ENCODE results near the gene MRI1.
"Not testable (repeated sequence)": the region's sequence is repeated elsewhere in the genome, so short reads cannot be mapped to it uniquely, and the experiment has no call there.

MRI1 gene

DNA sequence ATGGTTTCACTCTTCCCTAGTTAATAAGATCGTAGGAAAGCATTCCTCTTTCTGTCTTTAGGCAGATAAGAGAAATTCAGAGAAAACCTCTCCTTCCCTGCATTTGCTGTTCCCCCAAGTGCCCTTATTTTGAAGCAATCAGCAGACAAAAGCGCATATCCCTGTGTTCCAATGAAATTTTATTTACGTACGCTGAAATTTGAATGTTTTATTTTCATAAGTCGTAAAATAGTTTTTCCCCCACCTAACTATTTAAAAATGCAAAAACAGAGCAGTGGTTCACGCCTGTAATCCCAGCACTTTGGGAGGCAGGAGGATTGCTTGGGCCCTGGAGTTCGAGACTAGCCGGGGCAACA is 17.2 kb upstream of the MRI1 start:
- Histone ChIP-seq H3K36me3 (ENCODE audit: control insufficient read depth, insufficient read depth, low read length) (no peaks in the 10 kb centered on the region), H3K9me3 (ENCODE audit: control insufficient read depth, low read length) (no peaks in the 10 kb centered on the region), H3K4me1 (no peaks in the 10 kb centered on the region), H3K9ac (no peak overlapping the region), H3K4me2 (ENCODE audit: low read length) (peak overlapping the region; percentile 73), H3K4me3 (ENCODE audit: low read depth, low read length) (peak overlapping the region; percentile 99), H3K79me2 (peaks cover 9% of the 10 kb centered on the region), H2AFZ (peak overlapping the region; percentile 82), H3K27me3 (ENCODE audit: control insufficient read depth, insufficient read depth, low read length) (no peaks in the 10 kb centered on the region), H3K27ac (peak overlapping the region; percentile 79)
- TF ChIP-seq, protein P1, sequence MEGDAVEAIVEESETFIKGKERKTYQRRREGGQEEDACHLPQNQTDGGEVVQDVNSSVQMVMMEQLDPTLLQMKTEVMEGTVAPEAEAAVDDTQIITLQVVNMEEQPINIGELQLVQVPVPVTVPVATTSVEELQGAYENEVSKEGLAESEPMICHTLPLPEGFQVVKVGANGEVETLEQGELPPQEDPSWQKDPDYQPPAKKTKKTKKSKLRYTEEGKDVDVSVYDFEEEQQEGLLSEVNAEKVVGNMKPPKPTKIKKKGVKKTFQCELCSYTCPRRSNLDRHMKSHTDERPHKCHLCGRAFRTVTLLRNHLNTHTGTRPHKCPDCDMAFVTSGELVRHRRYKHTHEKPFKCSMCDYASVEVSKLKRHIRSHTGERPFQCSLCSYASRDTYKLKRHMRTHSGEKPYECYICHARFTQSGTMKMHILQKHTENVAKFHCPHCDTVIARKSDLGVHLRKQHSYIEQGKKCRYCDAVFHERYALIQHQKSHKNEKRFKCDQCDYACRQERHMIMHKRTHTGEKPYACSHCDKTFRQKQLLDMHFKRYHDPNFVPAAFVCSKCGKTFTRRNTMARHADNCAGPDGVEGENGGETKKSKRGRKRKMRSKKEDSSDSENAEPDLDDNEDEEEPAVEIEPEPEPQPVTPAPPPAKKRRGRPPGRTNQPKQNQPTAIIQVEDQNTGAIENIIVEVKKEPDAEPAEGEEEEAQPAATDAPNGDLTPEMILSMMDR (IDR thresholded peaks at IDR 0.05) = no peak

DNA sequence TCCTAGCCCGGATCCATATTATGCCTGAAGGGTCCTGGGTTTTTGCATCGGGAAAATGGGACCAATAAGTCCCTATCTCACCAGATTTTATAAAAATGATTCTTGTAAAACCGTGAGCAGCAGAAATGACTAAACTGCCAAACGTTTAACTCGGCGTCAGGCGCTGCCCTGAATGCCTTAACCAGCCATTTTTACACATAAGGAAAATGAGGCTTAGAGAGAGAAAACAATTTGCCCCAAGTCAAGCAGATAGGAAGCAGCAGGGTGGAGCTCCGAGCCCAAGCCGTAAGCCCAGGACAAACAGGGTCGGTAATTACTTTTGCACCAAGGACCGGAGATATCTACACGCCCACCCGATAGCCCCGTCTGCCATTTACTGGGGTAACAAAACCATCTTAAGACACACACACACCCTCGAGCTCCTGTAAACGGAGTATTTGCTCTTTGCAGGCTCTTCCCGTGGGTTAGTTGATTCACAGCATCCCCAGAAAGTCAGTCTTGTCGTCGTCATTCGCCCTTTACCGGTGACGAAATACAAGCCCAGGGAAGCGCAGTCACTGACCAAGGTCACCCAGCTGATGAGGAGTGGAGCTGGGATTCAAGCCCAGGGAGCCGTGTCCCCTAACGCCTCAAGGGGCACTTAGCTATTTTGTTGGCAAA is 16.0 kb upstream of the MRI1 start:
- no peaks in the 10 kb centered on the region for H3K4me1 ChIP-seq
- no peaks in the 10 kb centered on the region for H3K36me3 ChIP-seq (ENCODE audit: control insufficient read depth, insufficient read depth, low read length)
- peak overlapping the region; percentile 99 for H3K4me3 ChIP-seq (ENCODE audit: low read depth, low read length)
- peak overlapping the region; percentile 79 for H3K27ac ChIP-seq
- H3K9ac ChIP-seq = peak overlapping the region; percentile 68
- peaks cover 9% of the 10 kb centered on the region for H3K79me2 ChIP-seq
- peak overlapping the region; percentile 73 for H3K4me2 ChIP-seq (ENCODE audit: low read length)
- no peaks in the 10 kb centered on the region for H3K9me3 ChIP-seq (ENCODE audit: control insufficient read depth, low read length)
- H3K27me3 ChIP-seq (ENCODE audit: control insufficient read depth, insufficient read depth, low read length) = no peaks in the 10 kb centered on the region
- TF ChIP-seq, protein P1 (IDR thresholded peaks at IDR 0.05) = no peak
- peak overlapping the region; percentile 82 for H2AFZ ChIP-seq

DNA sequence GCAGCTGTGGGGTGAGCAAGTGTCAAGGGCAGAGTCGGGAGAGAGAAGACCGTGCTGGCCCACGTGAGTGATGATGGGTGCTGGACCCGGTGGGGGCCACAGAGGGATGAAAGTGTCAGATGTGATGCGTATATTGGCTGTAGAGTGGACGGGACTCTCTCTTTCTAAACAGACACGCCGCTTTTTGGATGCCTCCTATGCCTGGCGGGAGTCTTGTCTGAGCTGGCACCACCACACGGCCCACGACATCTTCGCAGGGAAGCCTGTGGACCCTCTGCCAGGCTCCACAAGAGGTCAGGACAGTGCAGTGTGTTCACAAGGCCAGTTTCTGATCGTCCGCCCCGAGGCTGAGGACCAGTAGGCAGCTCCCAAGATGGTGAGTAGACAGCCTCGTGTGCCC is 12.9 kb upstream of the MRI1 start:
- no peaks in the 10 kb centered on the region for H3K36me3 ChIP-seq (ENCODE audit: control insufficient read depth, insufficient read depth, low read length)
- no peak overlapping the region for H3K27ac ChIP-seq
- TF ChIP-seq, protein P1 (IDR thresholded peaks at IDR 0.05) = no peak
- no peak overlapping the region for H2AFZ ChIP-seq
- H3K4me1 ChIP-seq = no peaks in the 10 kb centered on the region
- no peaks in the 10 kb centered on the region for H3K27me3 ChIP-seq (ENCODE audit: control insufficient read depth, insufficient read depth, low read length)
- H3K4me3 ChIP-seq (ENCODE audit: low read depth, low read length) = no peak overlapping the region
- H3K9ac ChIP-seq = no peak overlapping the region
- no peaks in the 10 kb centered on the region for H3K9me3 ChIP-seq (ENCODE audit: control insufficient read depth, low read length)
- H3K79me2 ChIP-seq = peaks cover 9% of the 10 kb centered on the region
- no peak overlapping the region for H3K4me2 ChIP-seq (ENCODE audit: low read length)

DNA sequence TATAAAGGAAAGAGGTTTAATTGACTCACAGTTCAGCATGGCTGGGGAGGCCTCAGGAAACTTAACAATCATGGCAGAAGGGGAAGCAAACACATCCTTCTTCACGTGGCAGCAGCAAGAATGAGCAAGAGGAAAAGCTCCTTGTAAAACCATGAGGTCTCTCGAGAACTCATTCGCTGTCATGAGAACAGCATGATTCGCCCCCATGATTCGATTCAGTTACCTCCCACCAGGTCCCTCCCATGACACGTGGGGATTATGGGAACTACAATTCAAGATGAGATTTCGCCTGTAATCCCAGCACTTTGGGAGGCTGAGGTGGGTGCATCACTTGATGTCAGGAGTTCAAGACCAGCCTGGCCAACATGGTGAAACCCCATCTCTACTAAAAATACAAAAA is 10.7 kb upstream of the MRI1 start:
- not testable (repeated sequence) for H3K9me3 ChIP-seq (ENCODE audit: control insufficient read depth, low read length); H3K9ac ChIP-seq; H3K27ac ChIP-seq; H3K27me3 ChIP-seq (ENCODE audit: control insufficient read depth, insufficient read depth, low read length); H3K4me1 ChIP-seq; H2AFZ ChIP-seq; H3K36me3 ChIP-seq (ENCODE audit: control insufficient read depth, insufficient read depth, low read length); H3K4me3 ChIP-seq (ENCODE audit: low read depth, low read length); H3K79me2 ChIP-seq; H3K4me2 ChIP-seq (ENCODE audit: low read length)

DNA sequence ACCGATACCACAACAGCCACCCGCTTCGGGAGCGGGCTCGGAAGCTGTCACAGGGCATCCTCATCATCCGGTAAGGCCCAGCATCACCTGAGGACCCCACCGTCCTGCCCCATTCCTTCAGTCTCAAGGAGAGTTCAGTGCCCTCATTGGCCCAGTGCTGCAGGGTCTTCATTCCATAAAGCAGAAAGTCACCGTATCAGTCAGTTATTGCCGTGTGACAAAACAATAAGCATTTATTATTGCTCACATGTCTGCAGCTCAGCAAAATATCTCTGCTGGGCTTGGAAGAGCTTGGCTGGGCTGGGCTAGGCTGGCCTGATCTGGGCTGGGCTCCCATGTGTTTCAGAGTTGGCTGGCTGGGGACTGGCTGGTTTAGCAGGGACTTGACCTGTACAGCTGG is 8.1 kb upstream of the MRI1 start:
- Histone ChIP-seq H3K79me2 (no peaks in the 10 kb centered on the region), H3K27ac (no peak overlapping the region), H3K9me3 (ENCODE audit: control insufficient read depth, low read length) (no peaks in the 10 kb centered on the region), H3K4me2 (ENCODE audit: low read length) (no peak overlapping the region), H3K36me3 (ENCODE audit: control insufficient read depth, insufficient read depth, low read length) (no peaks in the 10 kb centered on the region), H2AFZ (no peak overlapping the region), H3K9ac (no peak overlapping the region), H3K4me1 (no peaks in the 10 kb centered on the region), H3K27me3 (ENCODE audit: control insufficient read depth, insufficient read depth, low read length) (no peaks in the 10 kb centered on the region), H3K4me3 (ENCODE audit: low read depth, low read length) (no peak overlapping the region)
- TF ChIP-seq, protein P1 (IDR thresholded peaks at IDR 0.05) = no peak
